Fibroblast of lung (primary cell): ENCODE data around the gene HRH4.

Experiments
- CTCF ChIP-seq, 2 donors: IDR thresholded peaks in 1 of 2; conservative IDR thresholded peaks in 1 of 2; 1 replicate in 1 of 2; 2 replicates in 1 of 2; pipeline ENCODE4 v1.5.1; 2011 to 2012; ENCODE audit warnings: low read length in 2 of 2, control low read depth in 1 of 2, inconsistent platforms in 1 of 2, low read depth in 1 of 2, mild to moderate bottlenecking in 1 of 2
- EZH2 ChIP-seq: IDR thresholded peaks from 2 replicates; pipeline ENCODE4 v1.5.1; 2012; ENCODE audit warnings: low read length, control low read depth, mild to moderate bottlenecking; ENCODE audit errors: missing control alignments

GRCh38 chr18:24414349-24415003 is 46.0 kb upstream of the HRH4 start:
- TF ChIP-seq CTCF (conservative IDR thresholded peaks at IDR 0.05 in 1 of 2, IDR thresholded peaks at IDR 0.05 in 1 of 2; ENCODE audit: low read depth in 1 of 2, low read length in 2 of 2) (no peak), EZH2 (no peak)
